Tongue (tissue), 2 donors: ENCODE measurements around the gene ALDH4A1. TPM values are rescaled to one million over a fixed set of nuclear protein-coding genes. Genes with fewer than 3 reads are reported as not detected.
A peak's percentile ranks its signal among the peaks of the same experiment; 100 is the strongest.

Experiments
- DNase-seq: peaks from one replicate; pipeline ENCODE4 v3.0.0-alpha.2; 2015
- total RNA-seq: library from RNA; depleted of rRNA; stranded (reverse); fragments of >200 nt; gene quantifications from one replicate; pipeline ENCODE4 v1.2.3, GENCODE V29; 2014

ALDH4A1 gene
- total RNA-seq, 1 donor from 2014 or later, result 6.9 TPM

DNA sequence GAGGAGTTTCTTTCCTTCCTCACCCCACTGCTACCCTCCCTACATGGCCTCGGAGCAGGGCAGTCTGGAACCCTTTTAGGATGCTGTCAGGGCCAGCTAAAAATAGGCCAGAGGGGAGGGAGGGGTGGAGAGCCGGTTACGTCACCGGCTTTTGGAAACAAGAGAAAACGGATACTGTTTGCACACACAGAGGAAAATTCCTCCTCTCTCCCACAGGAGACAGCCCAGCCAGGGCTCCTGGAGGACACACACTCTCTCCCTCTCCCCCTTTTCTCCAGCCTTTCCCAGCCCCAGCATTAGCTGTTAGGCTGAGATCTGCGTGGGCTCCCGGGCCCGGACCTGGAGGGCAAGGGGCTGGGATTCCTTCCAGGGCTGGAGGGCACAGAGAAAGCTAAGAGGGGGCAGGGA lies 20.0 kb upstream of the ALDH4A1 start:
- DNase-seq, result peak; percentile 95

- no peak for DNase-seq
Observed at GRCh38 chr1:18921516-18922251, 19.3 kb upstream of the ALDH4A1 start.

- no peak for DNase-seq
Observed at GRCh38 chr1:18920931-18921330, 18.6 kb upstream of the ALDH4A1 start.

- no peak for DNase-seq
Observed at GRCh38 chr1:18919956-18920355, 17.6 kb upstream of the ALDH4A1 start.

DNA sequence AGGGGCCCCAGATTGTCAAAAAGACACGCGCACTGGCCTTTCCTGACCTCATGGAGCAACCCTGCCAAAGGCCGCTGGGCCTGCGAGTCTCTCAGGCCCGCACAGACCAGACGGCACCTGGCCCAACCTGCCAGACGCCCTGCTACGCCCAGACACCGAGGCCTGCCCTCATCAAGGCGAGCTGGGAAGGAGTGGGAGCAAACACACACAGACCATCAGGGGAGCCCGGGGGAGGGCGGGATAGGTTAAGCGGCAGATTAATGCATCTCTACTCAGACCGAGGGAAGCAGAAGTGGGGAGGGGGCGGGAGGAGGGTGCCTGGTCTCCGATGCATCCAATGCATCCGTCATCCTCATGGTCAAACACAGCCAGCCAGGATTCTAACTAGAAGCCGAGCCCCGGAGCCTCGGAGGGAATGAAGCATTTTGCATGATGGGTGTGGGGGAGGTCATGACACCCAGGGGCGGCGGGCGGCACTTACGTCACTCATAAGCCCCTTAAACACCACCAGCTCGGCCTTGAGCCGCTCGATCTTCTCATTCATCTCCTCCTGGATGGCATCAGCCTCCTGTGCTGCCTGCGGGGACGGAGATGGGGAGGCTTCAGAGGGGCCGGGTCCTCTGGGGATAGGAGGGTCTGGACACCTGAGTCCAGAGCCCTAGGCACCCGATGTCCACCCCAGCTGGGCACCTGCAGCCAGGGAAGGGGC lies 17.0 kb upstream of the ALDH4A1 start:
- DNase-seq, result no peak

- no peak for DNase-seq
Observed at GRCh38 chr1:18918417-18918816, 16.1 kb upstream of the ALDH4A1 start.

DNA sequence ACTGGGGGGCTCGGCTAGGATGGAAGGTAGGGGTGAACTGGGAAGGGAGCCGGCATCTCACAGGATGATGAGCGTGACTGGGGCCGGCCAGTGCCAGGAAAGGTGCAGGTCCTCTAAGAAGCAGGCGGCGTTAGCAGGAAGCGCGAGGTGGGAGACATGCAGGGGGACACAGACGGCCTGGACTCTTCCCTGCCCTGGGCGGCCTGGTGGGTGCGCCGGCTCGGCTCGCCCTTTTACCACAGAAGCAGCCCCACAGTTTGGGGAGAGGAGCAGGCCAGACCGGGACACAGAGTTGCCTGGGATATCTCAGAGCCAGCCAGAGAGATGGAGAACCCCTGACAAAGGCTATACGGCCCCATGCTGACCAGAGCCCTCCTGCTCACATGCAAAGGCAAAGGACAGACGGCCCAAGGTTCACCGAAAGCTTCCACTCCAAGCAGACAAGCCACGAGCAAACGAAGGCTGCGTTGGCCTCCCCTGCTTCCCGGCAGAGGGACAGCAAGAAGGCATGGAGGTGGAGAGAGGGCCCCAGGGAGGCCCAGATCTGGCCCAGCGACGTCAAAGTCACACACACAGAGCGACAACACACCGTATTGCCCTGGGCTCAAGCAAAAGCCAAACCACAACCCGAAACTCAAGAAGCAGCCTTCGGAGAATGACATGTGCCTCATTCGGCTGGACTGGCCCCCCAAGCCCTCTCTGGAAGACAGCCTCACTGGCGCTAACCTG lies 14.9 kb upstream of the ALDH4A1 start:
- DNase-seq, result no peak

GRCh38 chr1:18915341-18915740 lies 13.0 kb upstream of the ALDH4A1 start:
- no peak for DNase-seq

GRCh38 chr1:18913065-18913835 lies 10.9 kb upstream of the ALDH4A1 start:
- DNase-seq, result peak; percentile 73

- no peak for DNase-seq
Observed at GRCh38 chr1:18912550-18912949, 10.2 kb upstream of the ALDH4A1 start.

GRCh38 chr1:18908911-18909771 lies 6.8 kb upstream of the ALDH4A1 start:
- DNase-seq, result no peak

GRCh38 chr1:18907917-18908845 lies 5.8 kb upstream of the ALDH4A1 start:
- DNase-seq, result peak; percentile 62

GRCh38 chr1:18907021-18907916 lies 4.9 kb upstream of the ALDH4A1 start:
- peak; percentile 91 for DNase-seq

GRCh38 chr1:18903291-18903756 lies 969 bp upstream of the ALDH4A1 start:
- no peak for DNase-seq

DNA sequence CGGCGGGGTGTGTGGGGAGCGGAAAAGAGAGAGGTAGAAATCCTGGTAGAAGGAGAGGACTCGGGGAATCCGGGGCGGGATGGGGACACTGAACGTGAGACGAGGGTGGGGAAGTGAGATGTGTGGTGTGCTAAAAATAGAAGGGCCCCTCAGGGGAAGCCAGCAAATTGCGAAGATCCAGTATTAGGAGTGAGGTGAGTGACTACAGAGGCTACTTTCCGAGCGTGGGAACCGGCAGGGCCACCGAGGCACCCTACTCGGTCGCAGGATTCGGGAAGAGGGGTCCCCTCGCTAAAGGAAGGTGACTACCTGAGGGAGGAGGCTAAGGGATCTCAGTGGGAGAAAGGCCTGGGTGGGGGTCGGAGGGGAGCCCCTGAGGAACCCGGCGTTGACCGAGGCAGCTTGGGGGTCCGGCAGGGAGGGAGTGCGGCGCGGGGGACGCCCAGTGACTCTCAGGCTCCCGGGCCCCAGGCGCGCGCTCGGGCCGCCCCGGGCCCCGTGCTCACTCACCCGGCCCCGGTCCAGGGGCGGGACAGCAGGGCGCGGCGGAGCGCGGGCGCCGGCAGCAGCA lies 318 bp downstream of the ALDH4A1 start:
- peak; percentile 65 for DNase-seq

DNA sequence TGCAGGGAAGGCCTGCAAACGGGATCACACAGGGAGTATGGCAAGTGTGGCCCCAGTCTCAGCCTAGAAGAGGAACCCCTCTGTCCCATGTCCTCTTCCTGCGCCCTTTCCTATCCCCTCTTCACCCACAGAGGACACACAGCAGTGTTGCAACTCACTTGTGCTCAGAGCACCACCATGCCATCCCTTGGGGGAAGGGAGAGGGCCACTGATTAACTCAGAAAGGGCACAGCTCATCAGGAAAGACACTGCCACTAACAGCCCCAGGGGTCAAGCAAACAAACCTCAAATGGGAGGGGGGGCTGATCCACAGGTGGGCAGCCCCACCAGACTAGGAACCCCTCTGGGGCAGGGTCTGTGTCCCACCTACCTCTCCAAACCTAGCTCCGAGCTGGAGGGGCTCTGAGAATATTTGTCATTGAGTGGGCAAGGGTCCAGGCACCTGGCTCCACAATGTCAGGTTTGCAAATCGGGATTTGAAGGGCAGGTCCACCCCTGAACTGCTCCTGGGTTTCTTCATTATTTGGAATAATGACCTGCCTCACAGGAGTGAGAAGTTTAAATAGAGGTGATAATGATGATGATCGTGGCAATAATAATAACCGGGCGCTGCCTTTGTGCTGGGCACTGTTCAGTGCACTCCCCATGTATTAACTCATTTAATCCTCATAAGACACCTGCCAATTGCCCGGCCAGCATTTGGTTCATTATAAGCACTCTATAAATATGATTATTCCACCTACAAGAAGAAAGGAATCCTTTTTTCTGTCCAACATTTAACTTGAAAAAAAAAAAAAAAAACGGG lies 1.0 kb downstream of the ALDH4A1 start:
- no peak for DNase-seq

DNA sequence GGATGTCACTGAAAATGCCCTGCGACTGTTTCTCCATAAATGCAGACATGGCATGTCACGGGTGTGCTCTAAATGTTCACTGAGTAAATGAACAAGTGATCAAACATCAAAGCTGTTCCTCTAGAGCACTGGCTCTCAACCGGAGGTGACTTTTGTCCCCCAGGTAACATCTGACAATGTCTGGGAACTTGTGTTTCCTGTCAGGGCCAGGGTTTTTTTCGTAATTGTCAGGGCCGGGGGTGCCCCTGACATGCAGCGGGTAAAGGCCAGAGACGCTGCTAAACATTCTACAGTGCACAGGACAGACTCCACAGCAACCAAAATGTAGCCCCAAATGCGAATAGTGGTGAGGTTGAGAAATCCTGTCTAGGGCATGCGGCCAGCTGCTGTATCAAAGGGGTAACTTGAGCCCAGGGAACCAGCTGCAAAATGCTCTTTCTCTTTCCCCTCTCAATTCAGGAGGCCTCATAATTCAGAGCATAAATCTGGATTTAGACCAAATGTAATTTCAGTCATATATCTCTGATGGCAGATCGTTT lies 2.0 kb downstream of the ALDH4A1 start:
- DNase-seq, result peak; percentile 78
